ENCODE data around the gene RNF130.

DNA sequence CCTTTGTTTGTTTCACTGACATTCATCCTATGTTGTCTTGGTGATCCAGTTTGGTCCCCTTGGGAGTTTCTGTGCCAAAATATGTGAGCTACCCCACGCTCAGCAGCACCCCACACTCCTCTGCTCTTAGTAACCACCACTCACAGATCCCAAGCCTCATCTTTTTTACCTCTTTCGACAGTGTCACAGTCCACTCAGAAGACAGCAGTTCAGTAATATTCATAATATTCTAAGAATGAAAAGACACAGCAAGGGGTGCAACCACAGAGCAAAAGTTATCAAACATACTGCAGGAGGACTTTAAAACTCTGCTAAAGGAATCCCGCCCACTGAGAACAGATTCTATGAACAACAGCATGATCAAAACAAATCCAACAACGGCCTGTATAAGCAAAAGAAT, 28.2 kb downstream of the RNF130 start:
- TF ChIP-seq, protein P1, sequence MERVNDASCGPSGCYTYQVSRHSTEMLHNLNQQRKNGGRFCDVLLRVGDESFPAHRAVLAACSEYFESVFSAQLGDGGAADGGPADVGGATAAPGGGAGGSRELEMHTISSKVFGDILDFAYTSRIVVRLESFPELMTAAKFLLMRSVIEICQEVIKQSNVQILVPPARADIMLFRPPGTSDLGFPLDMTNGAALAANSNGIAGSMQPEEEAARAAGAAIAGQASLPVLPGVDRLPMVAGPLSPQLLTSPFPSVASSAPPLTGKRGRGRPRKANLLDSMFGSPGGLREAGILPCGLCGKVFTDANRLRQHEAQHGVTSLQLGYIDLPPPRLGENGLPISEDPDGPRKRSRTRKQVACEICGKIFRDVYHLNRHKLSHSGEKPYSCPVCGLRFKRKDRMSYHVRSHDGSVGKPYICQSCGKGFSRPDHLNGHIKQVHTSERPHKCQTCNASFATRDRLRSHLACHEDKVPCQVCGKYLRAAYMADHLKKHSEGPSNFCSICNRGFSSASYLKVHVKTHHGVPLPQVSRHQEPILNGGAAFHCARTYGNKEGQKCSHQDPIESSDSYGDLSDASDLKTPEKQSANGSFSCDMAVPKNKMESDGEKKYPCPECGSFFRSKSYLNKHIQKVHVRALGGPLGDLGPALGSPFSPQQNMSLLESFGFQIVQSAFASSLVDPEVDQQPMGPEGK (CRISPR knock-in tag; IDR thresholded peaks at IDR 0.05; ENCODE audit: borderline replicate concordance), result no peak
- TF ChIP-seq ZFP30 (CRISPR knock-in tag; IDR thresholded peaks at IDR 0.05) (no peak), GLIS3 (CRISPR knock-in tag; IDR thresholded peaks at IDR 0.05) (no peak), PPARA (CRISPR knock-in tag; IDR thresholded peaks at IDR 0.05; ENCODE audit: borderline replicate concordance) (no peak), ZNF8 (CRISPR knock-in tag; IDR thresholded peaks at IDR 0.05) (no peak), TOX (CRISPR knock-in tag; IDR thresholded peaks at IDR 0.05; ENCODE audit: borderline replicate concordance) (no peak), CSDC2 (CRISPR knock-in tag; IDR thresholded peaks at IDR 0.05) (no peak), TCF4 (CRISPR knock-in tag; IDR thresholded peaks at IDR 0.05; ENCODE audit: borderline replicate concordance) (no peak), ARNTL (CRISPR knock-in tag; IDR thresholded peaks at IDR 0.05; ENCODE audit: borderline replicate concordance, low read depth) (no peak)
- TF ChIP-seq, protein P2, sequence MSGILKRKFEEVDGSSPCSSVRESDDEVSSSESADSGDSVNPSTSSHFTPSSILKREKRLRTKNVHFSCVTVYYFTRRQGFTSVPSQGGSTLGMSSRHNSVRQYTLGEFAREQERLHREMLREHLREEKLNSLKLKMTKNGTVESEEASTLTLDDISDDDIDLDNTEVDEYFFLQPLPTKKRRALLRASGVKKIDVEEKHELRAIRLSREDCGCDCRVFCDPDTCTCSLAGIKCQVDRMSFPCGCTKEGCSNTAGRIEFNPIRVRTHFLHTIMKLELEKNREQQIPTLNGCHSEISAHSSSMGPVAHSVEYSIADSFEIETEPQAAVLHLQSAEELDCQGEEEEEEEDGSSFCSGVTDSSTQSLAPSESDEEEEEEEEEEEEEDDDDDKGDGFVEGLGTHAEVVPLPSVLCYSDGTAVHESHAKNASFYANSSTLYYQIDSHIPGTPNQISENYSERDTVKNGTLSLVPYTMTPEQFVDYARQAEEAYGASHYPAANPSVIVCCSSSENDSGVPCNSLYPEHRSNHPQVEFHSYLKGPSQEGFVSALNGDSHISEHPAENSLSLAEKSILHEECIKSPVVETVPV (CRISPR knock-in tag; IDR thresholded peaks at IDR 0.05), result no peak
- TF ChIP-seq, protein P3, sequence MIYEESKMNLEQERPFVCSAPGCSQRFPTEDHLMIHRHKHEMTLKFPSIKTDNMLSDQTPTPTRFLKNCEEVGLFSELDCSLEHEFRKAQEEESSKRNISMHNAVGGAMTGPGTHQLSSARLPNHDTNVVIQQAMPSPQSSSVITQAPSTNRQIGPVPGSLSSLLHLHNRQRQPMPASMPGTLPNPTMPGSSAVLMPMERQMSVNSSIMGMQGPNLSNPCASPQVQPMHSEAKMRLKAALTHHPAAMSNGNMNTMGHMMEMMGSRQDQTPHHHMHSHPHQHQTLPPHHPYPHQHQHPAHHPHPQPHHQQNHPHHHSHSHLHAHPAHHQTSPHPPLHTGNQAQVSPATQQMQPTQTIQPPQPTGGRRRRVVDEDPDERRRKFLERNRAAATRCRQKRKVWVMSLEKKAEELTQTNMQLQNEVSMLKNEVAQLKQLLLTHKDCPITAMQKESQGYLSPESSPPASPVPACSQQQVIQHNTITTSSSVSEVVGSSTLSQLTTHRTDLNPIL (CRISPR knock-in tag; IDR thresholded peaks at IDR 0.05; ENCODE audit: low read depth), result no peak

All from SK-N-SH treated with all-trans-retinoic acid at 6 μM for 48 hours (cell line).